Activated CD4-positive, CD25-positive, alpha-beta regulatory T cell (primary cell): ENCODE results near the gene NCKAP5.

Source experiments
- DNase-seq, 4 experiments: peaks; one replicate each; lab custom pipeline; 2025; lab: John Stamatoyannopoulos, UW

The NCKAP5 gene

GRCh38 chr2:133568172-133568571 is at the start of gene NCKAP5:
Gene NCKAP5, minus strand, starts transcription at chr2:133568463. Its CDS starts 50,937 bp downstream, at chr2:133517526.
- no peak for DNase-seq

DNA sequence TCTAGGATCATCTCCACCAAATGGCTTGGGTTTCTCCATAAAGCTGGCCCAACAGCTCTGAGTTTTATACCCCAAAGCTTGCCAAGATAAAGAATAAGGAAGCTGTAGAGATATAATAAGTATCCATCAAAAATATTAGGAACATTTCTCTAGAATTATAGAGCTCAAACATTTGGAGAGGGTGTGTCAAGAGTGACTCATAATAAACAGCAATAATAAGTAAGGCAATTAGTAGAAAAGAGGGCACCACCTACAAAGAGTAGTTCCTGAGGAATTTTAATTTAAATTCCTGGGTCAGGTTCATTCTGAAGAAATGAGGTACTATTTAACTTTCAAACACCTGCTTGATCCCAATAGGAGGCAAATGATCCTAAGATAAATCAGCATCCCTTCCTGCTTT is 41.4 kb upstream of the NCKAP5 start:
- DNase-seq, result no peak

DNA sequence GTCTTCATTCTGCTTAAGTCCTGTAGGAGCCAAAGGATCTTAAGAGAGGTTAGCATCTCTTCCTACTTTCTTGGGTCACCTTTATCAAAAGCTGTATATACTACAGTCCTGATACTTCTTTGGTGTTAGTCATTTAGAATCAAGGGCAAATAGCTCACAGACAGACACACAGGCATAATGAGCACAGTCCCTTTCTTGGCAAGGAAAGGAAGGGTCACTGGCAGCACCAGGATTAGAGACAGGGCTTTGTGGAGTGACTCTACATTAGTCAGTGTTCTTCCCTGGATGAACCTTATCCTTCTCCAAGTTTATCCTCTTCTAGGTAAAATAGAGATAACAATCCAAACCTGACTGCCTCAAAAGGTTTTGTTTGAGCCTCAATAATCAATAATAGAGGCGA is 40.0 kb upstream of the NCKAP5 start:
- DNase-seq, result no peak

- no peak for DNase-seq
Measured at GRCh38 chr2:133607679-133608078, 39.4 kb upstream of the NCKAP5 start.

- no peak for DNase-seq
Measured at GRCh38 chr2:133606616-133607015, 38.4 kb upstream of the NCKAP5 start.

GRCh38 chr2:133605766-133606137 is 37.5 kb upstream of the NCKAP5 start:
- DNase-seq, result no peak

GRCh38 chr2:133605011-133605765 is 36.9 kb upstream of the NCKAP5 start:
- no peak for DNase-seq

DNA sequence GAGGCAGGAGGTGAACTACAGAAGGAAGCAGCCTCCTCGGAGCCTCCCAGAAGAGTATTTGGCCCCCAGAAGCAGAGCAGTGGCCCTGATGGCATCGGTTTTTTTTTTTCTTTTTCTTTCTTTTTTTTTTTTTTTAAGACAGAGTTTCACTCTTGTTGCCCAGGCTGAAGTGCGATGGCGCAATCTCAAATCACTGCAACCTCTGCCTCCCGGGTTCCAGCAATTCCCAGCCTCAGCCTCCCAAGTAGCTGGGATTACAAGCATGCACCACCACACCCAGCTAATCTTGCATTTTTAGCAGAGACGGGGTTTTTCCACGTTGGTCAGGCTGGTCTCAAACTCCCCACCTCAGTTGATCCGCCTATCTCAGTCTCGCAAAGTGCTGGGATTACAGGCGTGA is 34.8 kb upstream of the NCKAP5 start:
- no peak for DNase-seq

- no peak for DNase-seq
Measured at GRCh38 chr2:133602538-133602937, 34.3 kb upstream of the NCKAP5 start.

GRCh38 chr2:133600266-133600928 is 32.1 kb upstream of the NCKAP5 start:
- DNase-seq, result no peak

DNA sequence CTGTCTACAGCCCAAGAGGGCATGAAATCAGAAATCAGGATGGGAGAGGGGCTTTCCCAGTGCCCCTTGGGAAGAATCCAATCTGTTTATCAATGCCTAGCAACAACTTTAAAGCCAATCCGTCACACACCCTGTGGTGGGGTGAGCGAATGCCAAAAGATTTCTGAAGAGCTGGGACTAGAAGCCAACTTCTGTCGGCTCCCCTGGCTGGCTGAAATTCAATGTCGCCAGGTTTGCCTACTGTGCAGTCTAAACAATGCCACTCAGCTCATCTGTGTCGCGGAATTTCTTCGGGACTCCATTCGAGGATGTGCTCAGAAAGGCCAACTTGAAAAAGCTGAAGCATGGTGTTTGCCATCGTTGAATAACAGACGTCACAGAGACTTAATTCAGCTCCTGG is 31.5 kb upstream of the NCKAP5 start:
- DNase-seq, result no peak

GRCh38 chr2:133599211-133599803 is 31.0 kb upstream of the NCKAP5 start:
- DNase-seq, result no peak

GRCh38 chr2:133598769-133599168 is 30.5 kb upstream of the NCKAP5 start:
- no peak for DNase-seq

GRCh38 chr2:133596701-133597393 is 28.6 kb upstream of the NCKAP5 start:
- DNase-seq, result no peak

DNA sequence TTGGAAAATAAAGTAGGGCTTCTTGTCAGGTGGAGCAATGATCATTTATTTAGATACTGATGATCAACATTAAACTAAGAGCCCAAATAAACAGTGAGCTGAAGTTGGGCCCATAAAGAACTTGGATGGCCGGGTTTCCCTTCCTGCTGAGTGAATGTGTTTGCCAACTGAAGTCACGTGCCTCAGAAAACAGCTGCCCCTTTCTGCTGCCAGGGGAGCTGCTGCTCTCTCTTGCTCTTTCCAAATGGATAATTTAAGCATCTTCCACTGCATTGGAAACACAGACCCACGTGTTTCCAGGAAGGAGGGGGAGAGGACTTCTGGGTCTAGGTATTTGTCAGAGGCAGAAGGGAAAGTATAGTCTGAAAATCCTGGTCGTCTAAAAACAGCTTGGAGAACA is 22.9 kb upstream of the NCKAP5 start:
- no peak for DNase-seq

- no peak for DNase-seq
Measured at GRCh38 chr2:133589456-133589855, 21.2 kb upstream of the NCKAP5 start.

- DNase-seq, result no peak
Measured at GRCh38 chr2:133588144-133588543, 19.9 kb upstream of the NCKAP5 start.

DNA sequence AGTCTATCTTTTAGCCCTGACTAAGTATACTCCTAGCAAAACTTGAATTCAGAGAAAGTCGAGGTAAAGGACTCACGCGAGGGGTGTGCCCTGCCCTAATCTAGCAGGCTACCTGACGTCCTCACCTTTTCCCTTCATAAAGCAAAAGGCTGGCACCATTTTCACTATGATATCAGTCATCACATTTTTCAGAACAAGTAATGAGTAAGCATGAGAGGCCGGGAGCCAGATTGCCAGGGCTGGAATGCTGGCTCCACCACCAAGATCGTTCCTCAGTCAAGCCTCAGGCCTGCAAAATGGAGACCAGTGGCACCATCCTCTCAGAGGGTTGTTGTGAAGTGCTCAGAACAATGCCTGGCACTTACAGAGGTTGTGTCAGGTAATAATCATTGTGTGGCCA is 18.7 kb upstream of the NCKAP5 start:
- no peak for DNase-seq

- no peak for DNase-seq
Measured at GRCh38 chr2:133581010-133581760, 12.9 kb upstream of the NCKAP5 start.

- DNase-seq, result no peak
Measured at GRCh38 chr2:133579274-133579673, 11.0 kb upstream of the NCKAP5 start.

GRCh38 chr2:133576714-133577113 is 8.5 kb upstream of the NCKAP5 start:
- DNase-seq, result no peak

- no peak for DNase-seq
Measured at GRCh38 chr2:133574620-133575019, 6.4 kb upstream of the NCKAP5 start.
